Neural cell (in vitro differentiated cells): ENCODE data around the gene EVL.

Experiments used
- CTCF ChIP-seq: fragments of 450-650 bp; IDR thresholded peaks from 2 replicates; pipeline ENCODE4 v1.5.1; 2014; ENCODE audit warnings: antibody characterized with exemption, mild to moderate bottlenecking, moderate library complexity; ENCODE audit not compliant: poor library complexity, severe bottlenecking
- EZH2 ChIP-seq: fragments of 200-600, 300-800 bp; shearing (Covaris generic), sonication (generic); IDR thresholded peaks from 2 replicates; pipeline ENCODE4 v1.6.1; 2014; ENCODE audit warnings: antibody characterized with exemption, low read length, borderline replicate concordance, mild to moderate bottlenecking; ENCODE audit not compliant: insufficient read depth, poor library complexity, severe bottlenecking
- POLR2AphosphoS5 ChIP-seq: IDR thresholded peaks from 2 replicates; pipeline ENCODE4 v1.6.1; 2012
- REST ChIP-seq: IDR thresholded peaks from 2 replicates; pipeline ENCODE4 v1.6.1; 2012; ENCODE audit warnings: borderline replicate concordance

GRCh38 chr14:100134586-100134985 is 69.4 kb downstream of the EVL start:
- TF ChIP-seq CTCF: no peak
- no peak for TF ChIP-seq REST
- no peak for TF ChIP-seq POLR2AphosphoS5
- no peak for TF ChIP-seq EZH2
